Activated naive CD4-positive, alpha-beta T cell treated with anti-CD3 and anti-CD28 coated beads, Interleukin-2, amount 10 ng/mL, durations not matched to agents 7 days and 5 days (primary cell): ENCODE data around the gene ZNF746.

Experiments
- CTCF ChIA-PET: fragments of 350-600 bp; sonication (Branson Sonifier 250); formaldehyde crosslinking; loops from one replicate; lab custom pipeline; 2021; ENCODE audit warnings: antibody characterized with exemption; lab: Charles Lee
- DNase-seq: peaks from one replicate; pipeline ENCODE4 v3.0.0-alpha.2; 2020
- H3K27ac Mint-ChIP-seq: one replicate; pipeline ENCODE4 v1.8.0; 2021; ENCODE audit warnings: mild to moderate bottlenecking, moderate library complexity, mixed read lengths
- H3K27me3 Mint-ChIP-seq: one replicate; pipeline ENCODE4 v1.8.0; 2021; ENCODE audit warnings: mild to moderate bottlenecking, mixed read lengths
- H3K36me3 Mint-ChIP-seq: one replicate; pipeline ENCODE4 v1.8.0; 2021; ENCODE audit warnings: mixed read lengths
- H3K4me1 Mint-ChIP-seq: one replicate; pipeline ENCODE4 v1.8.0; 2021; ENCODE audit warnings: mixed read lengths
- H3K4me3 Mint-ChIP-seq: one replicate; pipeline ENCODE4 v1.8.0; 2021; ENCODE audit warnings: mild to moderate bottlenecking, moderate library complexity, mixed read lengths
- H3K9me3 Mint-ChIP-seq: one replicate; pipeline ENCODE4 v1.8.0; 2021; ENCODE audit warnings: mixed read lengths

ZNF746 gene

DNA sequence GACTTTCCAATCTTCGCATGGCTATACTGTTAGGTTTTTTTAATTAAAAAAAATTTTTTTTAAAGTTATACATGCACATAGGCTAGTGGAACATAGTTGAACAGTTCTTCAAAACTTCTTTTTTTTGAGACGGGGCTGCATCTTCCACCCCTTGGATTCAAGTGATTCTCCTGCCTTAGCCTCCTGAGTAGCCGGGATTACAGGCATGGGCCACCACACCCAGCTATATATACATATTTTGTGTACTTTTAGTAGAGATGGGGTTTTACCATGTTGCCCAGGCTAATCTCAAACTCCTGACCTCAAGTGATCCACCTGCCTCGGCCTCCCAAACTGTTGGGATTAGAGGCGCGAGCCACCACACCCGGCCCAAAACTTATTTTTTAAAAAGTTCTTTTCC, 54.1 kb downstream of the ZNF746 start:
- Mint-ChIP-seq H3K27me3 (no peaks in the 10 kb centered on the region), H3K4me3 (no peak overlapping the region), H3K27ac (no peak overlapping the region), H3K4me1 (peaks cover 15% of the 10 kb centered on the region), H3K9me3 (no peaks in the 10 kb centered on the region), H3K36me3 (peaks cover 39% of the 10 kb centered on the region)
- CTCF ChIA-PET = interaction anchor here (0.6 to 1.0 kb wide), 2 partner anchors 21 to 236 kb away, joined by 3 read pairs; no protein-coding TSS in a partner anchor
- no peak for DNase-seq

DNA sequence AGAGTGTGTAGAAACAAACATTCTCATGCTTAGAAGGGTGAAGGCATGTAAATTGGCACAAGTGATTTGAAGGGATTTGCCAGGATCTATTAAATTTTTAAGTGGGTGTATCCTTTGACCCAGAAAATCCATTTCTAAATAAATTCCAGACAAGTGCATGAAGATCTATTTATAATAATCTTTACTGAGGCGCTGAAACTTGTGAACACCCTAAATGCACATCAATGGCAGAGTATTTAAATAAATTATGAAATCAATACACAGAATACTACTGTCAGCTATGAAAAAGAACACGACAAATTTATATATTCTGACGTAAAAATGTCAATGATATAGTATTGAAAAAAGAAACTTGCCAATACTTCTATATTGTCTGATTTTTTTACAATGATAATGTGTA, 54.7 kb downstream of the ZNF746 start:
- Mint-ChIP-seq H3K9me3 (no peaks in the 10 kb centered on the region), H3K36me3 (peaks cover 39% of the 10 kb centered on the region), H3K27ac (no peak overlapping the region), H3K4me3 (no peak overlapping the region), H3K4me1 (peaks cover 15% of the 10 kb centered on the region), H3K27me3 (no peaks in the 10 kb centered on the region)
- CTCF ChIA-PET = interaction anchor here (0.6 to 1.0 kb wide), 2 partner anchors 20 to 235 kb away, joined by 3 read pairs; no protein-coding TSS in a partner anchor
- no peak for DNase-seq

- Mint-ChIP-seq H3K27me3 (no peaks in the 10 kb centered on the region), H3K36me3 (peaks cover 25% of the 10 kb centered on the region), H3K4me1 (peaks cover 15% of the 10 kb centered on the region), H3K4me3 (no peak overlapping the region), H3K9me3 (no peaks in the 10 kb centered on the region), H3K27ac (peak overlapping the region; percentile 17)
- DNase-seq = no peak
- CTCF ChIA-PET = interaction anchor here (2.4 kb wide), 1 partner anchor 18 kb away, joined by 12 read pairs; no protein-coding TSS in a partner anchor
Observed at GRCh38 chr7:149440222-149440621, 57.4 kb downstream of the ZNF746 start.

GRCh38 chr7:149436358-149436757, 61.3 kb downstream of the ZNF746 start:
- CTCF ChIA-PET = no interaction called here
- Mint-ChIP-seq H3K4me3 (no peak overlapping the region), H3K36me3 (peaks cover 40% of the 10 kb centered on the region), H3K9me3 (no peaks in the 10 kb centered on the region), H3K27me3 (no peaks in the 10 kb centered on the region), H3K4me1 (peaks cover 15% of the 10 kb centered on the region), H3K27ac (no peak overlapping the region)
- DNase-seq = no peak

DNA sequence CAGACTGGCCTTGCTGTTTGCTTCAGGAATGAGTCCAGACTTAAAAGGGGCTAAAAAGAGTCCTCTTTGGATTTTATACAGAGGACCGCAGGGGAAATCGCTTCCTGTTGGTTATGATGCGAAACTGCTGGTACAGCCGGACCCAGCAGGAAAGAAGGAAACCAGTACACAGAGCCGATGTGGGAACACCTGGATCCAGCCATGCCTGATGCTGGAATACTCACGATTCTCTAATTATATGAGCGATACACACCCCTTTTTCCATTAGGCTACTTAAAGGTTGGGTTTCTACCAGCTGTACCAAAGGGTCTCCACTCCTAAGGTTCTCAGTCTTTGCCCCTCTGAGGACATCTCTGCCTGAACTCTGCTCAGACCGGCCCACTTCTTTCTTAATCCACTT, 64.5 kb downstream of the ZNF746 start:
- DNase-seq = no peak
- CTCF ChIA-PET = interaction anchor here (0.8 kb wide), 1 partner anchor 10 kb away, joined by 3 read pairs; no protein-coding TSS in a partner anchor
- H3K36me3 Mint-ChIP-seq = peaks cover 52% of the 10 kb centered on the region
- no peak overlapping the region for H3K27ac Mint-ChIP-seq
- H3K27me3 Mint-ChIP-seq = no peaks in the 10 kb centered on the region
- H3K9me3 Mint-ChIP-seq = no peaks in the 10 kb centered on the region
- no peak overlapping the region for H3K4me3 Mint-ChIP-seq
- H3K4me1 Mint-ChIP-seq = peaks cover 16% of the 10 kb centered on the region

- H3K9me3 Mint-ChIP-seq = no peaks in the 10 kb centered on the region
- CTCF ChIA-PET = no interaction called here
- no peak overlapping the region for H3K4me3 Mint-ChIP-seq
- H3K4me1 Mint-ChIP-seq = peaks cover 16% of the 10 kb centered on the region
- no peak overlapping the region for H3K27ac Mint-ChIP-seq
- peaks cover 48% of the 10 kb centered on the region for H3K36me3 Mint-ChIP-seq
- DNase-seq = no peak
- H3K27me3 Mint-ChIP-seq = no peaks in the 10 kb centered on the region
Observed at GRCh38 chr7:149432121-149432691, 65.4 kb downstream of the ZNF746 start.

GRCh38 chr7:149431486-149432120, 66.0 kb downstream of the ZNF746 start:
- Mint-ChIP-seq H3K36me3 (peaks cover 48% of the 10 kb centered on the region), H3K27ac (no peak overlapping the region), H3K4me3 (no peak overlapping the region), H3K9me3 (no peaks in the 10 kb centered on the region), H3K4me1 (peaks cover 16% of the 10 kb centered on the region), H3K27me3 (no peaks in the 10 kb centered on the region)
- CTCF ChIA-PET = no interaction called here
- no peak for DNase-seq

- Mint-ChIP-seq H3K9me3 (no peaks in the 10 kb centered on the region), H3K27ac (no peak overlapping the region)
- CTCF ChIA-PET = no interaction called here
Observed at GRCh38 chr7:149430192-149430591, 67.4 kb downstream of the ZNF746 start.

DNA sequence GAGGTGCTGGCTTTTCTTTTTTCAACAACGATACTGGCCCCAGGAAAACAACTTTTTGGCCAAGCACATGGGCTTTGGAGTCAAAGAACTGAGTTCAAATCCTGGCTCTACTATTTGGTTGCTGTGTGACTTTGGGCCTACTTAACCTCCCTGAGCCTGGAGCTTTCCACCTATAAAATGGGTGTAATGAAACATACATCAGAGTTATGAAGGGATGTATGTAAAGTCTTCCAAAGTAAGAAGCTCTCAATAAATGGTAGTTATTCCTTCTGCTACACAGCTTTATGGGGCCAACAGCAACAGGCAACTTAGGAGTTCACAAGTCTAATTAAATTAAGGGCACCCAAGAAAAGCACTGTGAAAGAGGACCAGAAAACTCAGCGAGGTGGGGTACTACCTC, 69.7 kb downstream of the ZNF746 start:
- CTCF ChIA-PET = no interaction called here
- Mint-ChIP-seq H3K4me1 (peaks cover 22% of the 10 kb centered on the region), H3K36me3 (peaks cover 30% of the 10 kb centered on the region), H3K27ac (no peak overlapping the region), H3K9me3 (no peaks in the 10 kb centered on the region), H3K27me3 (peaks cover 12% of the 10 kb centered on the region), H3K4me3 (no peak overlapping the region)
- no peak for DNase-seq

More at GRCh38 chr7:149430192-149430591, 67.4 kb downstream of the ZNF746 start:
- peaks cover 47% of the 10 kb centered on the region for H3K36me3 Mint-ChIP-seq
- no peaks in the 10 kb centered on the region for H3K27me3 Mint-ChIP-seq
- H3K4me3 Mint-ChIP-seq = no peak overlapping the region
- peaks cover 16% of the 10 kb centered on the region for H3K4me1 Mint-ChIP-seq
- DNase-seq = no peak

GRCh38 chr7:149427096-149427680, 70.4 kb downstream of the ZNF746 start:
- H3K36me3 Mint-ChIP-seq = peaks cover 24% of the 10 kb centered on the region
- no peak for DNase-seq
- peaks cover 22% of the 10 kb centered on the region for H3K4me1 Mint-ChIP-seq
- no peaks in the 10 kb centered on the region for H3K9me3 Mint-ChIP-seq
- no peak overlapping the region for H3K27ac Mint-ChIP-seq
- H3K4me3 Mint-ChIP-seq = no peak overlapping the region
- CTCF ChIA-PET = no interaction called here
- H3K27me3 Mint-ChIP-seq = peaks cover 12% of the 10 kb centered on the region

DNA sequence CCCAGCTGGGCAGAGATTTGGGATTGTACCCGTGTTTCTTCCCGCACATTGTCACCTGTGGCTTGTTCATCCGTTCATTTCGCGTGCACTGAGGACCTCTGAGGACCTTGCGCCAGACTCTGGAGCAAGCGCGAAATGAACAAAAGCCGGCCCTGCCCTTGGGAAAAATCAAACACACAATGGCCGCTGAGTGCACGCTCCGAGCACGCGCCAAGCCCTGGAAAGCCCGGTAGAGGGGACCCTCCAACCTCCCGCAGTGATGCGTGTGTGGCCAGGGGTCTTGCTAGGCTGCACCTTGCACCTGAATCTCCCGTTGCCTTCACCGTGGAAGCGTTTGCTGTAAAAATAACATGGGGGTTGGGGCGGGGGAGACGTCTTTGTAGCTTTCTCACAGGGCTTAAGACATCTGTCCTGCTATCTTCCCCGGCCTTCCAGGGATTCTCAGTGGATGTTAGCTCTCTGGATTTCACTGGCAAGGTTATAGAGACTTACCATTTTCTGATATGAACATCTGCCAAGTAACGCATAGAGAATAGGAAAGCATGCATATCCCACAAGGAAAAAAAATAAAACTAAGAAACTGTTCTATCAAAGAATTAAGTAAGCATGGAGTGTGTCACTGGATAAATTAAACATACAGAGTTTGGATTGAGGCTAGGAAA, 74.0 kb downstream of the ZNF746 start:
- Mint-ChIP-seq H3K27me3 (peaks cover 12% of the 10 kb centered on the region), H3K4me1 (peaks cover 15% of the 10 kb centered on the region), H3K4me3 (peak overlapping the region; percentile 18), H3K27ac (no peak overlapping the region), H3K9me3 (no peaks in the 10 kb centered on the region), H3K36me3 (peaks cover 1% of the 10 kb centered on the region)
- DNase-seq = no peak
- CTCF ChIA-PET = interaction anchor here (0.7 to 3.2 kb wide), 7 partner anchors 20 to 275 kb away, joined by 3 to 24 read pairs (median 6); partner anchors contain the start of gene ZNF777

DNA sequence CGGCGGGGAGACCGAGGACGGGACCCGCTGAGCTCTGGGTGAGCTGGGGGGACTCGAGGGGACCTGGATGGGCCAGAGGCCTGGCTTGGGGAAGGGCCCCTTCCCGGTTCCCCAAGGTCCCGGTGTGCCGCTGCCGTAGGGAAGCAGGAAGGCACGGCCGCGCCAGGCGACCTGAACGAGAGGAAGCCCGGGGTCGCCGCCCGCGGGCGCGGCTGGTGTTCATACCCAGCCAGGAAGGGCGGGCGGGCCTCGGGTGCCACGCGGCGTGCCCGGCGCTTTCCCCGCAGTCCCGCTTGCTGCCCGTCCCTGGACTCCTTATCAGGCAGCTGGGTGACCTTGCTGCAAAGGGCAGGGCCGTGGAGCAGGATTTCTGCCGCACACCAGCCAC, 74.7 kb downstream of the ZNF746 start:
- no peaks in the 10 kb centered on the region for H3K36me3 Mint-ChIP-seq
- peaks cover 12% of the 10 kb centered on the region for H3K27me3 Mint-ChIP-seq
- peak; percentile 43 for DNase-seq
- H3K4me3 Mint-ChIP-seq = peak overlapping the region; percentile 18
- CTCF ChIA-PET = interaction anchor here (0.7 to 3.2 kb wide), 15 partner anchors 9 to 275 kb away, joined by 3 to 24 read pairs (median 4); partner anchors contain the start of genes ZNF777 and ZNF783
- H3K9me3 Mint-ChIP-seq = no peaks in the 10 kb centered on the region
- peak overlapping the region; percentile 24 for H3K27ac Mint-ChIP-seq
- H3K4me1 Mint-ChIP-seq = peaks cover 14% of the 10 kb centered on the region
